ENCODE data around the gene TSNAX.
"Not testable (repeated sequence)": the region's sequence is repeated elsewhere in the genome, so short reads cannot be mapped to it uniquely, and the experiment has no call there.

The TSNAX gene

DNA sequence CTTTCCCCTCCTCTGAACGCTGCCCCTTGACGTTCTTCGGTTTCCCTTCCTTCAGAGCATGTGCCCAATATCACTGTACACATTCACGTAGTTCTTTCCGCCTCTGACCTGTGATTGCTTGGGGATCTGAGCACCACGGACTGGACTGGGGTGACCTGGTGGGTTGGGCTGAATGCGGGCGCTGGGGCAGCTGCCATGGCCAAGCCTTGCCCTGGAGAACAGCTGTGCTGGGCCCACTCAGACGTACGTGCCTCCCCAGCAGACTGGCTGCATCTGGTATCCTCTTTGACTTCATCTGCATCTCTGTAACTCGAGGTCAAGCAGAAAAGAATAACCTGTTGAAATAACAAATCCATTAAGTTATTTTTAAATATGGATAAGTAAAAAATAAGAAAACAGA is 63.0 kb downstream of the TSNAX start:
- Histone ChIP-seq H3K4me1 (ENCODE audit: insufficient read depth, low read length) (peaks cover 5% of the 10 kb centered on the region), H3K27me3 (ENCODE audit: insufficient read depth, low read length) (no peaks in the 10 kb centered on the region), H3K27ac (ENCODE audit: low read depth, low read length) (no peak overlapping the region), H3K4me3 (ENCODE audit: low read length) (no peak overlapping the region), H3K9ac (ENCODE audit: low read depth, low read length) (no peak overlapping the region), H3K36me3 (ENCODE audit: insufficient read depth, low read length) (no peaks in the 10 kb centered on the region), H3K9me3 (ENCODE audit: insufficient read depth, low read depth, low read length) (no peaks in the 10 kb centered on the region)
- 82% methylated on average over 11 of the region's 11 CpGs for WGBS

DNA sequence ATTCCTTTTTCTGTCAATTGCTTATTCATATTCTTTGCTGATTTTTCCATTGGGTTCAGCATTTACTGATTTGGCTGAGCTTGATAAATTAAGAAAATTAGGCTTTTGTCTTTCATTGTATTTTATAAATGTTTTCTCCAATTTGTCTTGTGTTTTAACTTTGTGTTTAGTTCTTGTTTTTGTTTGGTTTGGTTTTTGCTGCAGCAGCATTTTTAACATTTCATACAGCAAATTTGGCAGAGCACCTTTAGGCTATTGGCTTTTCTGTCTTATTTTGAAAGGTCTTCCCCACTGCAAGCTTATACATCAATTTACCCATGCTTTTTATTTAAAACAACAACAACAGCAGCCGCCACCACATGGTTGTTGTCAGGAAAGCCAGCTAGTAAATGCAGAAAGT is 64.3 kb downstream of the TSNAX start:
- no CpG with 5 or more reads among the region's 1 CpG for whole genome bisulfite sequencing
- Histone ChIP-seq H3K4me1 (ENCODE audit: insufficient read depth, low read length) (peaks cover 9% of the 10 kb centered on the region), H3K36me3 (ENCODE audit: insufficient read depth, low read length) (no peaks in the 10 kb centered on the region), H3K27me3 (ENCODE audit: insufficient read depth, low read length) (no peaks in the 10 kb centered on the region), H3K9ac (ENCODE audit: low read depth, low read length) (no peak overlapping the region), H3K9me3 (ENCODE audit: insufficient read depth, low read depth, low read length) (no peaks in the 10 kb centered on the region), H3K27ac (ENCODE audit: low read depth, low read length) (no peak overlapping the region), H3K4me3 (ENCODE audit: low read length) (no peak overlapping the region)

DNA sequence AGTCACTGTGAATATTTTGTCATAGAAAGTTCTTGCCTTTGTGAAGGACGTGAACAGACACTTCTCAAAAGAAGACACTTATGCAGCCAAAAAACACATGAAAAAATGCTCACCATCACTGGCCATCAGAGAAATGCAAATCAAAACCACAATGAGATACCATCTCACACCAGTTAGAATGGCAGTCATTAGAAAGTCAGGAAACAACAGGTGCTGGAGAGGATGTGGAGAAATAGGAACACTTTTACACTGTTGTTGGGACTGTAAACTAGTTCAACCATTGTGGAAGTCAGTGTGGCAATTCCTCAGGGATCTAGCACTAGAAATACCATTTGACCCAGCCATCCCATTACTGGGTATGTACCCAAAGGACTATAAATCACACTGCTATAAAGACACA is 64.8 kb downstream of the TSNAX start:
- not testable (repeated sequence) for H3K27ac ChIP-seq (ENCODE audit: low read depth, low read length); H3K27me3 ChIP-seq (ENCODE audit: insufficient read depth, low read length); H3K9me3 ChIP-seq (ENCODE audit: insufficient read depth, low read depth, low read length); H3K4me3 ChIP-seq (ENCODE audit: low read length); H3K9ac ChIP-seq (ENCODE audit: low read depth, low read length); H3K36me3 ChIP-seq (ENCODE audit: insufficient read depth, low read length); H3K4me1 ChIP-seq (ENCODE audit: insufficient read depth, low read length)
- 100% methylated on average over 1 of the region's 1 CpG for WGBS

DNA sequence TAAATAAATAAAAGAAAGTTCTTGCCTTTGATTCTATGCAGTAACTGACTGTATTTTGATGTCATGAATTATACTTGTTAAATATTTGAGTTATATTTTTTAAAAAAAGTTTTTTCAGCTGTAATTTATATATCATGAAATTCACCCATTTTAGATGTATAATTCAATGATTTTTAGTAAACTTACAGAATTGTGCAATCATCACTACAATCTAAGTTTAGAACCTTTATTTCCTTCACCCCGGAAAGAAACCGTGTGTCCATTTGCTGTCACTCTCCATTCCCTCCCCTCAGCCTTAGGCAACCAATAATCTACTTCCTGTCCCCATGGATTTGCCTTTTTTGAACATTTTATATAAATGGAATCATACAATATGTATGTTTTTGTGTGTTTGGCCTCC is 65.7 kb downstream of the TSNAX start:
- Histone ChIP-seq H3K27me3 (ENCODE audit: insufficient read depth, low read length) (no peaks in the 10 kb centered on the region), H3K27ac (ENCODE audit: low read depth, low read length) (no peak overlapping the region), H3K36me3 (ENCODE audit: insufficient read depth, low read length) (no peaks in the 10 kb centered on the region), H3K9me3 (ENCODE audit: insufficient read depth, low read depth, low read length) (no peaks in the 10 kb centered on the region), H3K9ac (ENCODE audit: low read depth, low read length) (no peak overlapping the region), H3K4me3 (ENCODE audit: low read length) (no peak overlapping the region), H3K4me1 (ENCODE audit: insufficient read depth, low read length) (peaks cover 9% of the 10 kb centered on the region)
- 94% methylated on average over 2 of the region's 2 CpGs for WGBS

DNA sequence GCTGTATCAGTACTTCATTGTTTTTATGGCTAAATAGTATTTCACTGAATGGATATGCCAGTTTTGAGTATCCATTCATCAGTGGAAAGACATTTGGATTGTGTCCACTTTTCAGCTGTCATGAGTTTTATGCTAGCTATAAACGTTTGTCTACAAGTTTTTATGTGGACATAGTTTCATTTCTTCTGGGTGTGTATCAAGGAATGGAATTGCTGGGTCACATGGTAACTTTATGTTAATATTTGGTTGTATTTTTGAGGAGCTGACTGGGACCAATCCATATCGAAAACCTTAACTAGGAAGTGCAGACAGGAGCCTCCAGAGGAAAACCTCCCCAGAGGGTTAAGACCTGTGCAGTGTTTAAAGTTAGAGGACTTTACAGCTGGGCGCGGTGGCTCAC is 66.3 kb downstream of the TSNAX start:
- Histone ChIP-seq H3K9ac (ENCODE audit: low read depth, low read length) (no peak overlapping the region), H3K36me3 (ENCODE audit: insufficient read depth, low read length) (no peaks in the 10 kb centered on the region), H3K9me3 (ENCODE audit: insufficient read depth, low read depth, low read length) (no peaks in the 10 kb centered on the region), H3K27me3 (ENCODE audit: insufficient read depth, low read length) (no peaks in the 10 kb centered on the region), H3K27ac (ENCODE audit: low read depth, low read length) (no peak overlapping the region), H3K4me3 (ENCODE audit: low read length) (no peak overlapping the region), H3K4me1 (ENCODE audit: insufficient read depth, low read length) (peaks cover 12% of the 10 kb centered on the region)
- 92% methylated on average over 4 of the region's 4 CpGs for WGBS

DNA sequence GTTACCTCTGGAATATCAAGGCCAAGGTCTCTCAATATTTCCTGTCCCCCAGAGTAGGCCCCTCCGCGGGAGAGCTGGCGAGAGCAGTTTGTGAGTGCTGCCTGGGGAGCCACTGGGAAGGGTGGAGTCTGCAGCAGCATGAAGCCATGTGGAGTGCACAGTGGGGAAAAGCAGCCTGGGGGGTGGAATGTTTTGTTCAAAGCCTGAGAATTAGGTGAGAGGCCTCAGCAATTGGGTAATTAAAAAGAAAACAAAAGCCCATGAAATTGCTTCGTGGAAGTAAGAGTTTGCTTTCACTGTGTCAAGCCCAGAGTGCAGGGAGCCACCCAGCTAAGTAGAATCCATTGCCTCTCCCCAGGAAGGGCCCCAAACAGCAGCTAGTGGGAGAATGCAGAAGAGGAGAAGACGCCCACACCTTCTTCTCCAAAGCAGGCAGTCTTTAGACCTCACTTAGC is 67.9 kb downstream of the TSNAX start:
- Histone ChIP-seq H3K27ac (ENCODE audit: low read depth, low read length) (no peak overlapping the region), H3K36me3 (ENCODE audit: insufficient read depth, low read length) (no peaks in the 10 kb centered on the region), H3K4me3 (ENCODE audit: low read length) (no peak overlapping the region), H3K4me1 (ENCODE audit: insufficient read depth, low read length) (peaks cover 16% of the 10 kb centered on the region), H3K9me3 (ENCODE audit: insufficient read depth, low read depth, low read length) (no peaks in the 10 kb centered on the region), H3K27me3 (ENCODE audit: insufficient read depth, low read length) (no peaks in the 10 kb centered on the region), H3K9ac (ENCODE audit: low read depth, low read length) (no peak overlapping the region; the same call in 1 of the 2 replicates)
- 31% methylated on average over 5 of the region's 5 CpGs for WGBS

DNA sequence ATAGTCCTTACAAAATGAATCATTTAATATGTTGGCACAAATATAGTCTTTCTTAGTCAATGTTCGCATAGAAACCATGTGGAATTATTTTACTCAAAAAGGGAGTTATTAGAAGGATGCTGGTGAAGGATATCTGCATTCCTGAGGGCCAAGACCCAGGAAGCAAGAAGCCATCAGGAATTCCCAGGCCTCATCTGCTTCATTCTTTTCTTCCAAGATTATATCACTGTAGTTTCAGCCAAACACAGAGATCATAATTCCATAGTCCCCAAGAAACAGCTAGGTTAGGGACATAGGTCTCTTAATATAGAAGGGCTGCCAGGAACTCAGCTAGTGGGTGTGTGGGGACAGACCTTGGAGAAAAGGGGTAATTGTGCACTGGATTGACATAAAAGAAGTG is 69.5 kb downstream of the TSNAX start:
- H3K4me1 ChIP-seq (ENCODE audit: insufficient read depth, low read length): peaks cover 16% of the 10 kb centered on the region
- H3K36me3 ChIP-seq (ENCODE audit: insufficient read depth, low read length): no peaks in the 10 kb centered on the region
- H3K4me3 ChIP-seq (ENCODE audit: low read length): no peak overlapping the region
- no peak overlapping the region for H3K27ac ChIP-seq (ENCODE audit: low read depth, low read length)
- H3K27me3 ChIP-seq (ENCODE audit: insufficient read depth, low read length): no peaks in the 10 kb centered on the region
- H3K9ac ChIP-seq (ENCODE audit: low read depth, low read length): no peak overlapping the region
- H3K9me3 ChIP-seq (ENCODE audit: insufficient read depth, low read depth, low read length): no peaks in the 10 kb centered on the region
- WGBS: 89% methylated on average over 1 of the region's 1 CpG

DNA sequence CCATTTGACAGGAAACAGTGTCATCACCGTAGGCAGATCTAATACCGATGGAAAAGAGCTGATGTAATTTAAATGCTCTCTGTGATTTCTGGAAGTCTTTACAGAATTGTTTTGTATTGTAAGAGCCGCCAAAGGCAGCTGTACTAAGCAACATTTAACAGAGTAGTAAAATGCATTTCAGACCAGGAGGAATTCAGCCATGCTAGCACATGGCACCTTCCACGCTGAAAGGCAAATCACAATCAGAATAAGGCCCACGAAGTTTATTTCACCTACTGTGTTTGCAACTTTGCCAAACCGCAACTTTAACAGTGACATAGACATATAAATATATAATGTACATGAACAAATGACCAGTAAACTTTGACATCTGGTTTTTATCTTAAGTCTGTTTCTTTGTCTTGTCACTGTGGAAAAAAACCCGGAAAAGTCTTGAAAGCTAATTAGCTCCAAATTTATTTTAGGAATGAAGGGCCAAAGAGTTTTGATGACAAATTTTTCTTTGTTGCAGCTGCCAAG is 72.0 kb downstream of the TSNAX start:
- H3K9me3 ChIP-seq (ENCODE audit: insufficient read depth, low read depth, low read length): no peaks in the 10 kb centered on the region
- H3K9ac ChIP-seq (ENCODE audit: low read depth, low read length): no peak overlapping the region
- H3K4me3 ChIP-seq (ENCODE audit: low read length): no peak overlapping the region
- 88% methylated on average over 6 of the region's 7 CpGs for WGBS
- H3K36me3 ChIP-seq (ENCODE audit: insufficient read depth, low read length): no peaks in the 10 kb centered on the region
- peaks cover 16% of the 10 kb centered on the region for H3K4me1 ChIP-seq (ENCODE audit: insufficient read depth, low read length)
- no peak overlapping the region for H3K27ac ChIP-seq (ENCODE audit: low read depth, low read length)
- no peaks in the 10 kb centered on the region for H3K27me3 ChIP-seq (ENCODE audit: insufficient read depth, low read length)

DNA sequence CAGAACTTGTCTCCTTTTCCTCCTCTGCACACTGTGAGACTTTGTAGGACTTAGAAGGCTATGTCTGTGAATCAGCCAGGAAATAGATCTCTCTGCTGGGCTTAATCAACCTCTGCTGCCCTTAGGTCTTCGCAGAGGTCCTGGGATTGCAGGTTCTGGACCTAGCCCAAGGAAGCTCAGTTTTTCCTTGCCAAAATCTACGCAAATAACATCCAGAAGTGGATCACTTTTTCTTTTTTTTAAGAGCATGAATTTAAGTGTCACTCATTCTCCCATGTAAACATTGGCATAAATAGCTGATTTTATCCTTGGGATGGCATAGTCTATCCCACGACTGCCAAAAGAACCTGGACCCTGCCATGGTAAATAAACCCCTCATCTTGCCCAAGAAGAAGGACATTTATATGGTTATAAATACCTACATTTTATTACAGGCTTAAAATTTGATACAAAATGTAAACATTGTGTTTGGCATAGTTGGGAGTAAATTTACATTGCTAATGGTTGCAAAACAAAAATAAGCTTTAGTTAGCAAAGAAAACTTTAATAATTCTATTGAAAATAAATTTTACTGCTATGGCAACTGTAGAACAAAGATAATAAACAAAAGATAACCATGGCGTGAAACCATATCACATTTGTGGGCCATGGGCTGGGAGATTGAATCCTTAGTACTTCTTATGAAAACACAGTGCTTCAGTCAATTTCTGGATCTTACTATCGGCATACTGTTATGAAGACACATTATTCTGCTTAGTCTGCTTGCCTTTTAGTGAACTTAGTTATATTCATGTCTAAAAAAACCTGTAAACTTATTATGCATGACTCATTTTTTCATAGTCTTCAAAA is 73.6 kb downstream of the TSNAX start:
- Histone ChIP-seq H3K36me3 (ENCODE audit: insufficient read depth, low read length) (no peaks in the 10 kb centered on the region), H3K4me1 (ENCODE audit: insufficient read depth, low read length) (0 out of 2 replicates have a peak, but pooled peaks cover 6% of the 10 kb centered on the region), H3K9ac (ENCODE audit: low read depth, low read length) (no peak overlapping the region), H3K27ac (ENCODE audit: low read depth, low read length) (no peak overlapping the region), H3K4me3 (ENCODE audit: low read length) (no peak overlapping the region), H3K9me3 (ENCODE audit: insufficient read depth, low read depth, low read length) (no peaks in the 10 kb centered on the region), H3K27me3 (ENCODE audit: insufficient read depth, low read length) (no peaks in the 10 kb centered on the region)
- 98% methylated on average over 5 of the region's 5 CpGs for WGBS

DNA sequence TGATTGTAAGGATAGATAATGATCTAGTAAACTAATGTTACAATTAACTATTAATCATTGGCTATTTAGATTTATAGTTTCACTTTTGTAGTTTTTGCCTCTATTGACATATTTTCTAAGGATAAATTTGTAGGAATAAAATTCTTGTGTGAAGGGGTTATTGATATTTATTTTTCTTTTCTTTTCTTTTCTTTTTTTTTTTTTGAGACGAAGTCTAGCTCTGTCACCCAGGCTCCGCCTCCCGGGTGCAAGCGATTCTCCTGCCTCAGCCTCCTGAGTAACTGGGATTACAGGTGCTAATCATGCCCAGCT is 74.2 kb downstream of the TSNAX start:
- Histone ChIP-seq H3K4me3 (ENCODE audit: low read length) (no peak overlapping the region), H3K27ac (ENCODE audit: low read depth, low read length) (no peak overlapping the region), H3K9ac (ENCODE audit: low read depth, low read length) (no peak overlapping the region), H3K36me3 (ENCODE audit: insufficient read depth, low read length) (no peaks in the 10 kb centered on the region), H3K27me3 (ENCODE audit: insufficient read depth, low read length) (no peaks in the 10 kb centered on the region), H3K4me1 (ENCODE audit: insufficient read depth, low read length) (0 out of 2 replicates have a peak, but pooled peaks cover 6% of the 10 kb centered on the region), H3K9me3 (ENCODE audit: insufficient read depth, low read depth, low read length) (no peaks in the 10 kb centered on the region)
- WGBS: 93% methylated on average over 4 of the region's 4 CpGs

DNA sequence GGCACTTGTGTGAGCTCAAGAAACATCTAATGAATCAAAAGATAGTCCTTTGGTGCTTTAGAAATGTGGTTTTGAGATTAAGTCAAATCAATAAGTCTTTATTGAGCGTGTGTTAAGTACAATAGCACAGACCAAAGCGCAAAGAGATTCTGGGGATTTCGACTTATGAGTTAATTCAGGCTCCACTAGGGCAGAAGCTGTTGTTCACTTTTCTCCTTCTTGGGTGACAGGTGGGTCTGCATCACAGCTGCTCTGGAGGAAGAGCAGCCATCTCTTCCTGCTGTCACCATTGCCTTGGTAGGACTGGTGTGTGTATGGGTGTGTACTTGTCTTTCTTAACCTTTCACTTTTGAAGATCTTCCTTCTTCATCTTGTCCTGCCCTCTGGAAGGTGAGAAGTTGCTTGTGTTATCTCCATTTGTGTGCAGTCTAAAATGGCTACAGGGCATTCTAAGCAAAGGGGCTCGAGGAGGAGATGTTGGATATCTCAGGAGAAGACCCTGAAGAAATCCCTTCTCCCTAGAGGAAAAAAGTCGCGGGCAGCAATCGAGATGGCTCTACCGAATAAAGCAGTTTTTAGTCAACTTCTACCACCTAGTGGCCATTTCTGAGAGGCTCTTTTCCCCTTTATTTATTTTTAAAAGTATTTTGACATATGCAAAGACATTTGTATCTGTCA is 75.3 kb downstream of the TSNAX start:
- H3K27me3 ChIP-seq (ENCODE audit: insufficient read depth, low read length): no peaks in the 10 kb centered on the region
- H3K9me3 ChIP-seq (ENCODE audit: insufficient read depth, low read depth, low read length): no peaks in the 10 kb centered on the region
- no peaks in the 10 kb centered on the region for H3K36me3 ChIP-seq (ENCODE audit: insufficient read depth, low read length)
- H3K9ac ChIP-seq (ENCODE audit: low read depth, low read length): no peak overlapping the region
- peak overlapping the region; percentile 19; the same call in 1 of the 2 replicates for H3K4me3 ChIP-seq (ENCODE audit: low read length)
- 0 out of 2 replicates have a peak, but pooled peaks cover 6% of the 10 kb centered on the region for H3K4me1 ChIP-seq (ENCODE audit: insufficient read depth, low read length)
- H3K27ac ChIP-seq (ENCODE audit: low read depth, low read length): no peak overlapping the region
- WGBS: 40% methylated on average over 8 of the region's 8 CpGs
